IMR-90 (cell line): ENCODE results near the gene GPR84.

ENCODE experiments used
- CTCF ChIP-seq: conservative IDR thresholded peaks from 2 replicates; pipeline ENCODE4 v1.5.1; 2012; ENCODE audit warnings: mild to moderate bottlenecking, low read depth, low read length, improper control_type of control experiment
- NFE2L2 ChIP-seq: fragments of 150-350 bp; IDR thresholded peaks from 2 replicates; pipeline ENCODE4 v1.6.1; 2016; ENCODE audit warnings: low read depth, mild to moderate bottlenecking, low read length
- POLR2A ChIP-seq: IDR thresholded peaks from 2 replicates; pipeline ENCODE4 v1.6.1; 2012; ENCODE audit warnings: mild to moderate bottlenecking, low read depth, low read length

GRCh38 chr12:54387114-54387467, 22.8 kb upstream of the GPR84 start:
- TF ChIP-seq POLR2A, result no peak
- no peak for TF ChIP-seq CTCF
- TF ChIP-seq NFE2L2, result no peak
